Measurements from ENCODE around the gene ADAMTS14.

DNA sequence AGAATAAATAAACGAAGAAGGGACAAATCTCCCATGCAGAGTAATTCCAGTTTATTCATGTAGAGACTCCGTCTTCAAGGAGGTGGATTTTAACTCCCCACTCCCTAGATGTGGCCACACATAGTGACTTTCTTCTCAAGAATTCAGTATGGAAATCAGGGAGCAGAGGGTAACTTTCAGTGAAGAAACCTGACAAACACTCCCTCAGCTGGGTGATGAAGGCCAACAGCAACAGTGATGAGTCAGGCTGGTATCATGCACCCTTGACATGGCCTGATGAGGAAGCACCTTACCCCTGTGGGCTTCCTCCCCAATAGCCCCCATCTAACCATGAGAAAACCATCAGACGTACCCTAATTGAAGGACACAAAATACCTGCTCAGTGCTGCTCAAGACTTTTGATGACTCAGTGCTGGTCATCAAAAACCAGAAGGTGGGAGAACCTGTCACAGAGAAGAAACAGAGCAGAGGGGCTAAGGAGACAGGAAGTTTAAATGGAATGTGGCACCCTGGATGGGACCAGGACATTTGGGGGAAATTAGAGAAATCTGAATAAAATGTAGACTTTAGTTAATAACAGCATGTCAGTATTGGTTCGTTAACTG lies 50.6 kb downstream of the ADAMTS14 start:
- no peak for TF ChIP-seq POLR2AphosphoS5 (IDR thresholded peaks at IDR 0.05; ENCODE audit: low read depth, low read length)
- no peak for TF ChIP-seq POLR2A (IDR thresholded peaks at IDR 0.05; ENCODE audit: low read depth, low read length)
- no peak for TF ChIP-seq SPI1 (IDR thresholded peaks at IDR 0.05; ENCODE audit: low read depth, low read length)
- no peak for TF ChIP-seq POU2F2 (IDR thresholded peaks at IDR 0.05; ENCODE audit: low read depth, low read length)

Measured in GM12891 (cell line).